H1 (cell line): Measurements from ENCODE around the gene ANGPTL2. TPM values are rescaled to one million over a fixed set of nuclear protein-coding genes. Genes with fewer than 3 reads are reported as not detected.

Experiments
- CTCF ChIA-PET: fragments of 300-600 bp; sonication (Branson Sonifier 250); formaldehyde crosslinking; loops from one replicate; lab custom pipeline; 2021; ENCODE audit not compliant: partially characterized antibody; lab: Charles Lee
- POLR2A ChIA-PET: fragments of 300-600 bp; sonication (Branson Sonifier 250); formaldehyde crosslinking; loops from one replicate; lab custom pipeline; 2021; ENCODE audit warnings: inconsistent platforms; ENCODE audit not compliant: partially characterized antibody; lab: Charles Lee
- DNase-seq, 2 experiments: peaks; one replicate each; pipeline versions ENCODE4 v3.0.0 to v3.0.0-alpha.2; 2010 to 2022; ENCODE audit warnings: low spot score in 2 of 2, low read depth in 1 of 2, mixed read lengths in 1 of 2
- FAIRE-seq: peaks from 2 replicates; lab custom pipeline; 2011; peaks lifted over from hg19 to GRCh38; lab: Jason Lieb, UNC
- H2AFZ ChIP-seq: 2 replicates; pipeline ENCODE4 v1.8.1; 2012; ENCODE audit warnings: low read length, inconsistent platforms
- H2AK5ac ChIP-seq: 2 replicates; pipeline ENCODE4 v1.6.1; 2013; ENCODE audit warnings: low read depth, low read length
- H2BK120ac ChIP-seq: replicated peaks from 2 replicates; pipeline ENCODE3; 2013; ENCODE audit warnings: low read depth, low read length, inconsistent platforms
- H2BK12ac ChIP-seq: 2 replicates; pipeline ENCODE4 v1.6.1; 2013; ENCODE audit warnings: low read depth, low read length
- H2BK15ac ChIP-seq: 2 replicates; pipeline ENCODE4 v1.6.1; 2013; ENCODE audit warnings: low read length
- H2BK20ac ChIP-seq: 2 replicates; pipeline ENCODE4 v1.6.1; 2013; ENCODE audit warnings: low read length
- H2BK5ac ChIP-seq: 2 replicates; pipeline ENCODE4 v1.6.1; 2013; ENCODE audit warnings: low read depth, low read length
- H3K14ac ChIP-seq: 2 replicates; pipeline ENCODE4 v1.6.1; 2013; ENCODE audit warnings: inconsistent platforms; ENCODE audit not compliant: insufficient read length
- H3K18ac ChIP-seq: 2 replicates; pipeline ENCODE4 v1.6.1; 2013; ENCODE audit warnings: low read length; ENCODE audit errors: extremely low read depth
- H3K23ac ChIP-seq: 2 replicates; pipeline ENCODE4 v1.6.1; 2013; ENCODE audit warnings: inconsistent platforms; ENCODE audit not compliant: insufficient read length
- H3K23me2 ChIP-seq: 2 replicates; pipeline ENCODE4 v1.6.1; 2013; ENCODE audit warnings: low read depth, low read length
- H3K27ac ChIP-seq: 2 replicates; pipeline ENCODE4 v1.6.1; 2011; ENCODE audit warnings: low read depth, low read length, inconsistent platforms
- H3K27me3 ChIP-seq, 4 experiments: replicated peaks in 1 of 4; 1 replicate in 1 of 4; 2 replicates in 3 of 4; pipeline versions ENCODE4 v1.6.1 to v1.8.1; 2011 to 2013; ENCODE audit warnings: low read length in 3 of 4, mild to moderate bottlenecking in 3 of 4, inconsistent platforms in 2 of 4, mixed read lengths in 2 of 4, moderate library complexity in 1 of 4; ENCODE audit not compliant: control insufficient read depth in 3 of 4, insufficient read depth in 3 of 4; ENCODE audit errors: extremely low read depth in 1 of 4
- H3K36me3 ChIP-seq, 4 experiments: 2 replicates each; pipeline versions ENCODE4 v1.6.1 to v1.8.1; 2011 to 2013; ENCODE audit warnings: mild to moderate bottlenecking in 4 of 4, low read length in 3 of 4, moderate library complexity in 2 of 4, control low read depth in 1 of 4, inconsistent platforms in 1 of 4; ENCODE audit not compliant: insufficient read depth in 4 of 4, control insufficient read depth in 2 of 4
- H3K4ac ChIP-seq: replicated peaks from 2 replicates; pipeline ENCODE3; 2013; ENCODE audit warnings: low read length, low read depth, mixed read lengths, inconsistent platforms; ENCODE audit not compliant: insufficient read length
- H3K4me1 ChIP-seq, 4 experiments: replicated peaks in 1 of 4; 1 replicate in 1 of 4; 2 replicates in 3 of 4; pipeline versions ENCODE4 v1.6.1 to v1.8.1; 2011 to 2013; ENCODE audit warnings: low read length in 3 of 4, inconsistent platforms in 2 of 4, mixed read lengths in 1 of 4; ENCODE audit not compliant: insufficient read depth in 4 of 4, control insufficient read depth in 3 of 4
- H3K4me2 ChIP-seq, 2 experiments: 2 replicates each; pipeline versions ENCODE4 v1.6.1 to v1.8.1; 2011 to 2013; ENCODE audit warnings: low read depth in 2 of 2, low read length in 2 of 2, control low read depth in 1 of 2, inconsistent platforms in 1 of 2, mild to moderate bottlenecking in 1 of 2; ENCODE audit not compliant: insufficient read depth in 1 of 2
- H3K4me3 ChIP-seq, 4 experiments: fragments of 200-600, 300-600 bp in 1 of 4; sonication (generic), shearing (Covaris generic), sonication (Bioruptor Twin) in 1 of 4; 2 replicates each; pipeline versions ENCODE4 v1.5.1 to v1.8.1; 2011 to 2016; ENCODE audit warnings: low read length in 4 of 4, low read depth in 3 of 4, control low read depth in 2 of 4, inconsistent platforms in 2 of 4, mild to moderate bottlenecking in 2 of 4, mixed read lengths in 1 of 4, moderate library complexity in 1 of 4; ENCODE audit not compliant: insufficient read depth in 2 of 4; ENCODE audit errors: extremely low read depth in 1 of 4
- H3K56ac ChIP-seq: replicated peaks from 2 replicates; pipeline ENCODE3; 2013; ENCODE audit warnings: low read depth, mild to moderate bottlenecking, mixed read lengths, low read length, inconsistent platforms; ENCODE audit not compliant: insufficient read length
- H3K79me1 ChIP-seq: 2 replicates; pipeline ENCODE4 v1.6.1; 2013; ENCODE audit warnings: low read depth, low read length, control low read depth
- H3K79me2 ChIP-seq, 2 experiments: 2 replicates each; pipeline versions ENCODE4 v1.6.1 to v1.8.1; 2012 to 2013; ENCODE audit warnings: low read length in 2 of 2, mild to moderate bottlenecking in 2 of 2, inconsistent platforms in 1 of 2; ENCODE audit not compliant: insufficient read depth in 2 of 2, control insufficient read depth in 1 of 2
- H3K9ac ChIP-seq, 4 experiments: replicated peaks in 1 of 4; 1 replicate in 1 of 4; 2 replicates in 3 of 4; pipeline versions ENCODE4 v1.6.1 to v1.8.1; 2011 to 2013; ENCODE audit warnings: low read depth in 3 of 4, low read length in 3 of 4, control low read depth in 2 of 4, mild to moderate bottlenecking in 2 of 4, moderate library complexity in 2 of 4, inconsistent platforms in 1 of 4; ENCODE audit errors: extremely low read depth in 1 of 4
- H3K9me3 ChIP-seq, 2 experiments: 2 replicates each; pipeline versions ENCODE4 v1.6.1 to v1.8.1; 2012 to 2013; ENCODE audit warnings: mild to moderate bottlenecking in 2 of 2, moderate library complexity in 2 of 2, control low read depth in 1 of 2, inconsistent platforms in 1 of 2, low read depth in 1 of 2, low read length in 1 of 2, mixed read lengths in 1 of 2; ENCODE audit not compliant: insufficient read depth in 2 of 2
- H4K20me1 ChIP-seq, 2 experiments: replicated peaks in 1 of 2; 2 replicates each; pipeline versions ENCODE3 to v1.8.1; 2011 to 2013; ENCODE audit warnings: inconsistent platforms in 2 of 2, low read length in 2 of 2, mild to moderate bottlenecking in 1 of 2; ENCODE audit not compliant: insufficient read depth in 2 of 2, control insufficient read depth in 1 of 2
- H4K5ac ChIP-seq: 2 replicates; pipeline ENCODE4 v1.6.1; 2013; ENCODE audit warnings: low read length, low read depth, mixed read lengths, inconsistent platforms; ENCODE audit not compliant: insufficient read length
- H4K8ac ChIP-seq: 2 replicates; pipeline ENCODE4 v1.8.0; 2013; ENCODE audit warnings: mild to moderate bottlenecking, moderate library complexity, low read length, inconsistent platforms; ENCODE audit not compliant: insufficient read depth; ENCODE audit errors: extremely low read depth
- H4K91ac ChIP-seq: replicated peaks from 2 replicates; pipeline ENCODE3; 2013; ENCODE audit warnings: low read length, mixed read lengths, inconsistent platforms; ENCODE audit not compliant: insufficient read length
- KDM1A ChIP-seq: fragments of 200-600, 300-600 bp; sonication (generic); IDR thresholded peaks from 2 replicates; pipeline ENCODE4 v1.7.1; 2016; ENCODE audit warnings: mild to moderate bottlenecking, low read length, borderline replicate concordance
- TAF7 ChIP-seq: optimal IDR thresholded peaks from 2 replicates; pipeline ENCODE3; 2011; ENCODE audit warnings: low read depth, mild to moderate bottlenecking, inconsistent platforms, low read length, moderate library complexity, borderline replicate concordance
- WGBS, 2 experiments: shearing (Covaris generic) in 1 of 2; methylation state at CpG; one replicate each; pipeline versions ENCODE4 v1.1.6 to v1.1.7; 2013 to 2015; ENCODE audit warnings: low lambda C conversion rate in 2 of 2, mixed read lengths in 2 of 2, inconsistent platforms in 1 of 2, low coverage in 1 of 2, missing lambda C conversion rate in 1 of 2; ENCODE audit not compliant: insufficient replicate concordance in 2 of 2, insufficient coverage in 1 of 2, insufficient read length in 1 of 2; ENCODE audit errors: extremely low coverage in 1 of 2, missing lambda C conversion rate in 1 of 2; 5-methylcytosine and 5-hydroxymethylcytosine counted together
- polyA plus RNA-seq, 7 experiments: library from polyadenylated mRNA; depleted of rRNA in 3 of 7; stranded (reverse) in 5 of 7; unstranded in 2 of 7; fragments of >200 nt in 5 of 7; fragments of 200-250 nt in 2 of 7; gene quantifications; 1 replicate in 5 of 7; 2 replicates in 1 of 7; 4 replicates in 1 of 7; pipeline versions ENCODE4 v1.2.1 to v1.2.3, GENCODE V29; 2011 to 2013; ENCODE audit warnings: missing spikeins in 2 of 7, mixed read lengths in 2 of 7
- total RNA-seq: library from RNA; stranded (reverse); fragmentation: NEBNext Ultra II Directional; extraction: Animal tissue kit (Norgen Biotek cat#: 25700); gene quantifications from 2 replicates; pipeline ENCODE4 v1.2.1, GENCODE V29; 2021

ANGPTL2 gene
- total and polyA plus RNA-seq, 2 of the 8 experiments (the other 6 are each of a cell fraction or from before 2014, with no cell fraction given) = 9.0 to 10.6 TPM

DNA sequence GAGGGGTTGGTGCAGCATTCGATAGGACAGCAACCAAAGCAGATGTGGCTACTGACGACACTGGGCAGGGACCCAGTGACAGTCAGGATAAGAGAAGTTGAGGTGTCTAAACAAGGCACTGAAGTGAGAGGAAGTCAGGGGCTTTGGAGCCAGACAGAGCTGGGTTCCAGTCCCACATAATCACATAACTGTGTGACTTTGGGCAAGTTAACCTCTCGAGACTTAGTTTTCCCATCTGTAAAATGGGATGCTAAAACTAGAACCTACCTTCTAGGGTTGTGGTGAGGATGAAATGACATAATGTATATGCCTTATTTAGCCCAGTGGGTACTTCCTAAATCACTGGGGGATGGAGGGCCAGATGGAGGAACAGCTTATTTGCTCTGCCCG lies 3.1 kb downstream of the ANGPTL2 start:
- POLR2A ChIA-PET = no interaction called here
- no peaks in the 10 kb centered on the region; a peak in 2 of 7 replicates for H3K27me3 ChIP-seq
- TF ChIP-seq TAF7 = no peak
- peak; percentile 23; the same call in 1 of the 2 replicates for TF ChIP-seq KDM1A
- TF ChIP-seq, all 59 proteins: peak for 1

More for the DNA sequence above, 3.1 kb downstream of the ANGPTL2 start:
- Histone ChIP-seq H4K91ac (no peak overlapping the region), H2BK20ac (no peak overlapping the region), H3K18ac (no peak overlapping the region), H3K14ac (no peak overlapping the region), H3K23me2 (peaks cover 13% of the 10 kb centered on the region), H3K56ac (no peak overlapping the region), H3K23ac (no peak overlapping the region), H4K5ac (no peak overlapping the region), H3K79me1 (peaks cover 2% of the 10 kb centered on the region; the same call in 1 of the 2 replicates), H3K9me3 (no peaks in the 10 kb centered on the region), H4K20me1 (peaks cover 2 to 10% of the 10 kb centered on the region in 2 experiments), H3K9ac (no peak overlapping the region), H2BK12ac (no peak overlapping the region), H2BK120ac (no peak overlapping the region), H2BK15ac (no peak overlapping the region), H2AFZ (no peak overlapping the region), H3K4ac (no peak overlapping the region), H4K8ac (no peak overlapping the region), H3K27ac (no peak overlapping the region), H3K79me2 (peaks cover 0 to 4% of the 10 kb centered on the region in 2 experiments; a peak in 1 of 4 replicates), H2BK5ac (0 out of 2 replicates have a peak overlapping the region, but pooled peaks have one; percentile 12), H3K4me3 (no peak overlapping the region), H3K4me2 (no peak overlapping the region), H3K4me1 (peaks cover 9 to 20% (median 13%) of the 10 kb centered on the region in 4 experiments), H2AK5ac (no peak overlapping the region), H3K36me3 (no peaks in the 10 kb centered on the region; a peak in 1 of 8 replicates)
- 95% methylated on average over 4 of the region's 4 CpGs; no CpG with 5 or more reads in 1 of the 2 experiments for WGBS, 2 experiments
- no peak for DNase-seq
- no peak for FAIRE-seq
- CTCF ChIA-PET = interaction anchor here (1.0 to 1.6 kb wide), 4 partner anchors 13 to 80 kb away, joined by 3 to 5 read pairs (median 3); no protein-coding TSS in a partner anchor
